Fibroblast of skin of back (primary cell): Measurements from ENCODE around the gene ISCA2. TPM values are rescaled to one million over a fixed set of nuclear protein-coding genes. Genes with fewer than 3 reads are reported as not detected.
"Not testable (repeated sequence)": the region's sequence is repeated elsewhere in the genome, so short reads cannot be mapped to it uniquely, and the experiment has no call there.

Experiments used
- DNase-seq: peaks from one replicate; pipeline ENCODE4 v3.0.0-alpha.2; 2013
- polyA plus RNA-seq, 2 experiments: library from polyadenylated mRNA; unstranded; fragments of 120-200 nt; gene quantifications; one replicate each; pipeline ENCODE4 v1.2.1, GENCODE V29; 2013; ENCODE audit not compliant: insufficient read length in 2 of 2

Gene ISCA2
- 27.0 TPM for polyA plus RNA-seq (2013, experiment 1 of 2; ENCODE audit: insufficient read length)
- 20.2 TPM for polyA plus RNA-seq (2013, experiment 2 of 2; ENCODE audit: insufficient read length)

- DNase-seq, result peak; percentile 99
These were observed at the start of gene ISCA2 for GRCh38 chr14:74493343-74494261. TSS of gene ISCA2 (plus strand) at chr14:74493765. CDS start at chr14:74493775, 10 bp downstream.

- no peak for DNase-seq
These were observed 48.7 kb upstream of the ISCA2 start for GRCh38 chr14:74444866-74445265.

GRCh38 chr14:74454397-74454796 lies 39.2 kb upstream of the ISCA2 start:
- DNase-seq, result not testable (repeated sequence)

GRCh38 chr14:74456684-74457564 lies 36.6 kb upstream of the ISCA2 start:
- DNase-seq, result no peak

- DNase-seq, result no peak
These were observed 36.0 kb upstream of the ISCA2 start for GRCh38 chr14:74457565-74457895.

- DNase-seq, result peak; percentile 62
These were observed 34.1 kb upstream of the ISCA2 start for GRCh38 chr14:74459289-74459946.

- DNase-seq, result no peak
These were observed 33.6 kb upstream of the ISCA2 start for GRCh38 chr14:74459976-74460375.

- no peak for DNase-seq
These were observed 30.6 kb upstream of the ISCA2 start for GRCh38 chr14:74462993-74463392.

GRCh38 chr14:74463697-74464096 lies 29.9 kb upstream of the ISCA2 start:
- no peak for DNase-seq

- DNase-seq, result no peak
These were observed 28.8 kb upstream of the ISCA2 start for GRCh38 chr14:74464785-74465184.

GRCh38 chr14:74465335-74465734 lies 28.2 kb upstream of the ISCA2 start:
- no peak for DNase-seq

- no peak for DNase-seq
These were observed 25.1 kb upstream of the ISCA2 start for GRCh38 chr14:74468513-74468912.

GRCh38 chr14:74469548-74470518 lies 23.7 kb upstream of the ISCA2 start:
- no peak for DNase-seq

GRCh38 chr14:74472601-74473000 lies 21.0 kb upstream of the ISCA2 start:
- DNase-seq, result no peak

GRCh38 chr14:74474376-74474775 lies 19.2 kb upstream of the ISCA2 start:
- no peak for DNase-seq

GRCh38 chr14:74475678-74476077 lies 17.9 kb upstream of the ISCA2 start:
- peak; percentile 62 for DNase-seq

- no peak for DNase-seq
These were observed 17.5 kb upstream of the ISCA2 start for GRCh38 chr14:74476107-74476506.

GRCh38 chr14:74476607-74477006 lies 17.0 kb upstream of the ISCA2 start:
- DNase-seq, result no peak

GRCh38 chr14:74478996-74479635 lies 14.4 kb upstream of the ISCA2 start:
- peak; percentile 27 for DNase-seq

- no peak for DNase-seq
These were observed 13.5 kb upstream of the ISCA2 start for GRCh38 chr14:74480046-74480445.

- no peak for DNase-seq
These were observed 11.0 kb upstream of the ISCA2 start for GRCh38 chr14:74482571-74482970.
